ENCODE data around the gene FNIP2.

The FNIP2 gene

DNA sequence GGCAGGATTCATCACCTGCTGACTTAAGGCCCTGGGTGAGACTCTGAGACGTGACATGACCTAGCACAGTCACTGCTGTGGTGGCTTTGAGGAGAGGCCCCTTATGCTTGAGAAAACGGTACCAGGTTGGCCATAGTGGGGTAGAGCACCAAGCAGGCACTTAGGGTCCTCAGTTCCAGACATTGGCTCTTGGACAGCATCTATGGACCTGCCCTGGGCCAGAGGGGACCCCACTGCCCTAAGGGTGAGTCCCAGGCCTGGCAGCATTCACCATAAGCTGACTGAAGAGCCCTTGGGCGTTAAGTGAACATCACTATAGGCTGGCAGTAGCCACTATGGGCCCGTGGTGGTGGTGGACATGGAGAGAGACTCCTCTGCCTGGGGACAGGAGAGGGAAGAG lies 78.7 kb downstream of the FNIP2 start:
- no peak overlapping the region for H3K4me3 ChIP-seq (ENCODE audit: low read depth in 1 of 2, low read length in 2 of 2)
- H3K4me2 ChIP-seq (ENCODE audit: insufficient read depth, low read length), result no peak overlapping the region
- H2AFZ ChIP-seq (ENCODE audit: low read depth, low read length), result no peak overlapping the region
- no peaks in the 10 kb centered on the region for H3K79me2 ChIP-seq (ENCODE audit: insufficient read depth, low read length)
- no peaks in the 10 kb centered on the region for H3K4me1 ChIP-seq (ENCODE audit: insufficient read depth, low read length)
- TF ChIP-seq EZH2 (IDR thresholded peaks at IDR 0.05; ENCODE audit: borderline replicate concordance, low read depth, low read length, severe bottlenecking), result no peak
- TF ChIP-seq CTCF (IDR thresholded peaks at IDR 0.05; ENCODE audit: borderline replicate concordance, extremely low read depth, low read length, poor library complexity, severe bottlenecking), result no peak
- no peak overlapping the region for H3K27ac ChIP-seq (ENCODE audit: low read length)
- peaks cover 12% of the 10 kb centered on the region for H3K27me3 ChIP-seq (ENCODE audit: insufficient read depth, low read length, poor library complexity)
- DNase-seq (no peak), ATAC-seq (ENCODE audit: insufficient read depth, low read depth) (no peak)
- H3K9me3 ChIP-seq (ENCODE audit: insufficient read depth, low read length, severe bottlenecking), result no peaks in the 10 kb centered on the region
- no peaks in the 10 kb centered on the region for H4K20me1 ChIP-seq (ENCODE audit: insufficient read depth, low read length)
- no peaks in the 10 kb centered on the region for H3K36me3 ChIP-seq (ENCODE audit: insufficient read depth, low read length)
- H3K9ac ChIP-seq (ENCODE audit: low read depth, low read length), result no peak overlapping the region

GRCh38 chr4:158849681-158850080 lies 80.9 kb downstream of the FNIP2 start:
- Histone ChIP-seq H3K9me3 (ENCODE audit: insufficient read depth, low read length, severe bottlenecking) (no peaks in the 10 kb centered on the region), H4K20me1 (ENCODE audit: insufficient read depth, low read length) (no peaks in the 10 kb centered on the region), H2AFZ (ENCODE audit: low read depth, low read length) (no peak overlapping the region), H3K27me3 (ENCODE audit: insufficient read depth, low read length, poor library complexity) (peaks cover 7% of the 10 kb centered on the region), H3K36me3 (ENCODE audit: insufficient read depth, low read length) (no peaks in the 10 kb centered on the region), H3K4me2 (ENCODE audit: insufficient read depth, low read length) (no peak overlapping the region), H3K27ac (ENCODE audit: low read length) (no peak overlapping the region), H3K4me3 (ENCODE audit: low read depth in 1 of 2, low read length in 2 of 2) (no peak overlapping the region), H3K4me1 (ENCODE audit: insufficient read depth, low read length) (no peaks in the 10 kb centered on the region), H3K79me2 (ENCODE audit: insufficient read depth, low read length) (no peaks in the 10 kb centered on the region), H3K9ac (ENCODE audit: low read depth, low read length) (no peak overlapping the region)
- no peak for ATAC-seq (ENCODE audit: insufficient read depth, low read depth)
- DNase-seq, result no peak
- TF ChIP-seq EZH2 (IDR thresholded peaks at IDR 0.05; ENCODE audit: borderline replicate concordance, low read depth, low read length, severe bottlenecking), result no peak
- TF ChIP-seq CTCF (IDR thresholded peaks at IDR 0.05; ENCODE audit: borderline replicate concordance, extremely low read depth, low read length, poor library complexity, severe bottlenecking), result no peak

- no peaks in the 10 kb centered on the region for H3K36me3 ChIP-seq (ENCODE audit: insufficient read depth, low read length)
- H3K79me2 ChIP-seq (ENCODE audit: insufficient read depth, low read length), result no peaks in the 10 kb centered on the region
- TF ChIP-seq CTCF (IDR thresholded peaks at IDR 0.05; ENCODE audit: borderline replicate concordance, extremely low read depth, low read length, poor library complexity, severe bottlenecking) (no peak), EZH2 (IDR thresholded peaks at IDR 0.05; ENCODE audit: borderline replicate concordance, low read depth, low read length, severe bottlenecking) (no peak)
- no peaks in the 10 kb centered on the region for H3K9me3 ChIP-seq (ENCODE audit: insufficient read depth, low read length, severe bottlenecking)
- H3K4me3 ChIP-seq (ENCODE audit: low read depth in 1 of 2, low read length in 2 of 2), result no peak overlapping the region
- no peak overlapping the region for H3K4me2 ChIP-seq (ENCODE audit: insufficient read depth, low read length)
- no peak overlapping the region for H2AFZ ChIP-seq (ENCODE audit: low read depth, low read length)
- H4K20me1 ChIP-seq (ENCODE audit: insufficient read depth, low read length), result no peaks in the 10 kb centered on the region
- H3K27ac ChIP-seq (ENCODE audit: low read length), result no peak overlapping the region
- peaks cover 7% of the 10 kb centered on the region for H3K27me3 ChIP-seq (ENCODE audit: insufficient read depth, low read length, poor library complexity)
- no peak overlapping the region for H3K9ac ChIP-seq (ENCODE audit: low read depth, low read length)
- ATAC-seq (ENCODE audit: insufficient read depth, low read depth) (no peak), DNase-seq (no peak)
- no peaks in the 10 kb centered on the region for H3K4me1 ChIP-seq (ENCODE audit: insufficient read depth, low read length)
Observed at GRCh38 chr4:158850371-158850770, 81.5 kb downstream of the FNIP2 start.
